NCI-H2227 treated with DMSO at 0.1 percent for 48 hours (cell line): Measurements from ENCODE around the gene GRM1.
"Not testable (repeated sequence)": the region's sequence is repeated elsewhere in the genome, so short reads cannot be mapped to it uniquely, and the experiment has no call there.

ENCODE experiments used
- DNase-seq: peaks from one replicate; lab custom pipeline; 2025; lab: John Stamatoyannopoulos, UW

Gene GRM1

DNA sequence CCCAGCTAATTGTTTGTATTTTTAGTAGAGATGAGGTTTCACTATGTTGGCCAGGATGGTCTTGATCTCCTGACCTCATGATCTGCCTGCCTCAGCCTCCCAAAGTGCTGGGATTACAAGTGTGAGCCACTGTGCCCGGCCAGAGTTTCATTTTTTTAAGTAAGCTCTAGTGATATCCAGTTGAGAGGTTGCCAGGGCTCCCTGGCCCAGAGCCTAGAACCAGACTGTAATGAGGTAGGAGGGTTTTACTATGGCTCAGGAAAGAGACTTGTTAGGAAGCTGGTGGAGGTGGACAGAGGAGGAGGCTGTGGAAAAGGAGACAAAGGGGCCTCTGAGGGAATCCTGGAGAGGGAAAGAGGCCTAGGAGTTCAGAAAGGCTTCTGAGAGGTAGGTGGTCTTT, 242.3 kb downstream of the GRM1 start:
- not testable (repeated sequence) for DNase-seq

DNA sequence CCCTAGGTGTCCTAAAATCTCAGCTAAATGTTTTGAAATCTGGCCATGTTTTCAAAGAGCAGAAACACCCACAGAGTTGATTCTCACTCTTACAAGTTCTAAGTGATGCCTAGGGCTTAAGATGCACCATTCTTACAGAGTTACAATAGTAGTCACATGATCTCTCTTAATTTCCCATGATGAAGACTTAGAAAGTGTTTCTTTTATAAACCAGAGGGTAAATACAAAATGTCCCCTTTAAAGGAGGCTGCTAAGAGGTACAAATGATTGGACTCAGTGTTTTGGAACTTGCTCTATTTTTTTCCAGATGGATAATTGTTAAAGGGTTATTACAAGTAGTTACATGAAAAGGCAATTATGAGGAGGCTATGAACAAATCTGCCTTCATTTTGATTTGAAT, 244.6 kb downstream of the GRM1 start:
- no peak for DNase-seq

DNA sequence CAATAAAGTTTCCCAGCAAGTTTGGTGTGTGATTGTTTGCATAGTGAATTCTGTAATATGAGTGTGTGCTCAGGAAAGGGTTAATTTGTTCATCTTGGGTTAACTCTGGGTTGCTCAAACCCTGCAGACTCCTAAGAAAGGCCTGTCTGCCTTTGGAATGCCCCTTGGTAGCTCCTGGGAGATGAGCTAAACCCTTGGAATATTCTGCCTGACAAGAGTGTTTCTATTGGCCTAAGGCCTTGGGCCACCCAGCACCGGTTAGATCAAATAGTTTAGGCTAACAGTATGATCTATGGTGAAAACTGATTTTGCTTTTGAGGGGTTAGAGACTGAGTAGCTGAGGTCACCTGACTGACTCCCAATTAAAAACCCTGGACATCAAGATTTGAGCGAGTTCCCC, 248.3 kb downstream of the GRM1 start:
- DNase-seq = no peak

DNA sequence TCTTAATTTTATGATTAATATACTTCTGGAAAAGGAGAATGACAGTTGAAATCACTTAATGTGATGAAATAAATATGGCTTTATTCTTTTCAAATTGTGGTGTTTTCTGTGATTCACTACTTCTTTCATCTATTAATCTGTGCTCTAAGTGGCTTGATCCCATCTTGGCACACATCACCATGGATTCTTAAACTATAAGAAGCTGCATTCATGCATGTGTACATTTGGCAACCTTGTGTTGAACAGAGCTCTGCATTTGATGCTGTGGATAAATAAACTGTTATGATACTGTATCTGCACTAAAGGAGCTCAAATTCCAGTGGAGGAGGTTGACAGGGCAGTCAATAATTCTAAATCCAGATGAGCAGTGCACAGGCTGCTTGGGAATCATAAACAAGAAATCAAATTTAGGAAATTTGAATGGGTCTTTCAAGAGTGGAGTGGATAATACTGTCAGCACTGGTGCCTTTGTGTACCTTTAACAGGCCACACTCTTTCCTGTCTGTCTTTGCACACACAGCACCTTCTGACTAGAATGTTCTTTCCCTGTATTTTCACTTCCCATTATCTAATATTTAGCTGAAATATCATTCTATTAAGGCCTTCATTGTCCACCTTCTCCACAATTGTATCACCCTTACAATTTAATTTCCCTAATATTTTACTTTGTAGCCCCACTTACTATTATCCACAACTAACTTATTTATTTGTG, 252.9 kb downstream of the GRM1 start:
- no peak for DNase-seq

DNA sequence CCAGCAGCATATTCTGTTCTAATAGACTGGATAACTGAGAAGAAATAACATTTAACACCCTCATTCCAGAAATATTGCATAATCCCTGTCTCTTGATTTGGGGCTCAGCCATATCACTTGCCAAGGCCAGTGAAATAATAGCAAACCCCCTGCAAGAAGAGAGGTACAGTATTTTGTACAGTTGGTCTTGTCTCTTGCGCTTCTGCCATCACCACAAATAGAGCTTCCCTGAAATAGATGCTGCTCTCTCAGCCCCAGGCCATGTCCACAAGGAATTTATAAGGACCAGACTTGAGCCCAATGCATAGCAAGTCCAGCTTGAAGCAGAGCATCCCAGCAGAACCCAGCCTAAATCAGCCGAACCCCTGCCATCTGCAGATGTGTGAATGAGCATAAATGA, 254.0 kb downstream of the GRM1 start:
- DNase-seq = no peak

DNA sequence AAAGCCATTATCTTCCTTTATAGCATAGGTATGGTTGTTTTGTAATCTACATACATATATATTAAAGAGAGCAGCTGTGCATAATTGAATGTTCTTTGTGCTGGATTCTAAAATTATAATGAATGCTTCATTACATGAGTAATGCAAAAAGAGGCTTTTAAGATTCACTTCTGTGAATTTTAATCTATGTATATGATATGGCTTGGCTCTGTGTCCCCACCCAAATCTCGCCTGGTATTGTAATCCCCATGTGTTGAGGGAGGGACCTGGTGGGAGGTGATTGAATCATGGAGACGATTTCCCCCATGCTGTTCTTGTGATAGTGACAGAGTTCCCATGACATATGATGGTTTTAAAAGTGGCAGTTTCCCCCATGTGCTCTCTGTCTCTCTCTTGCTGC, 255.4 kb downstream of the GRM1 start:
- no peak for DNase-seq

DNA sequence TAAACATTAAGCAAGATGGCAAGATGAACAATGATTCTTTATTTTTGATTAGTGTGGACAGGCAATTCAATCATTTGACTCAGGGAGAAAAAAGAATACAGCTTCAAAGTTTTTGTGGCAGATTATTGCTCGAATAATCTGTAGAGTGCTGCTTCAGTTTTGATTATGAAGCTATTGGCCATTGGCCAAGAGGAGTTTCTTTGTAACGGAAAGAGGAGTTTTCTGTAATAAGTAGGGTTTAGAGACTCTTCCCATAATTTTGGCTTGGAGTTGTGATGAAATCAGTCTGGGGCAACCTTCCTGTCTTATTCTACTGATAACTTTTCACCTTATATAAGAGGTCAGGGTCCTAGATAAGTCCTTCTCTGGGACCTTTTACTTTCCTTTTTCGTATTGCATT, 258.1 kb downstream of the GRM1 start:
- DNase-seq = no peak

DNA sequence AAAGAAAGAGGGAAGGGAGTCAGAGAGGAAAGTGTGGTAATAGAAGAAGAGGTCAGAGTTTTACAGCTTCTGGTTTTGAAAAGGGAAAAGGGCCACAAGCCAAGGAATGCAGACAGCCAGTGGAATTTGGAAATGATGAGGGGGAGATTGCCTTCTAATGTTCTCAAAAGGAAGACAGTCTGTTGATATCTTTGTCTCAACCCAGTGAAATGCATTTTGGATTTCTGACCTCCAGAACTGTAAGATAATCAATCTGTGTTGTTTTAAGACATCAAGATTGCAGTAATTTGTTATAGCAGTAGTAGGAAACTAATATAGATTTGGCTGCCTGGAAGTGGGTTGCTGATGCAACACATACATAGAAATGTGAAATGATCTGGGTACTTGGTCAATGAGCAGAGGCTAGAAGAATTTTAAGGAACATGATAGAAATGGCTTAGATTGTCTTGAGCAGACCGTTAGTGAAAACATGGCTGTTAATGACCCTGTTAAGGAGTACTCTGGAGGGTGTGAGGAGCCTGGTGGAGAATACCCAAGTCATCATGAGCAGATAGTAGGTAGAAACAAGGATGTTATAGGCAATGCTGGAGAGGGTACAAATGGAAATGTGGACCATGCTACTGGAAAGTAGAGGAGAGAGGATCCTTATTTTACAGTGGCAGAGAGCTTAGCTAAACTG, 259.0 kb downstream of the GRM1 start:
- DNase-seq = no peak

DNA sequence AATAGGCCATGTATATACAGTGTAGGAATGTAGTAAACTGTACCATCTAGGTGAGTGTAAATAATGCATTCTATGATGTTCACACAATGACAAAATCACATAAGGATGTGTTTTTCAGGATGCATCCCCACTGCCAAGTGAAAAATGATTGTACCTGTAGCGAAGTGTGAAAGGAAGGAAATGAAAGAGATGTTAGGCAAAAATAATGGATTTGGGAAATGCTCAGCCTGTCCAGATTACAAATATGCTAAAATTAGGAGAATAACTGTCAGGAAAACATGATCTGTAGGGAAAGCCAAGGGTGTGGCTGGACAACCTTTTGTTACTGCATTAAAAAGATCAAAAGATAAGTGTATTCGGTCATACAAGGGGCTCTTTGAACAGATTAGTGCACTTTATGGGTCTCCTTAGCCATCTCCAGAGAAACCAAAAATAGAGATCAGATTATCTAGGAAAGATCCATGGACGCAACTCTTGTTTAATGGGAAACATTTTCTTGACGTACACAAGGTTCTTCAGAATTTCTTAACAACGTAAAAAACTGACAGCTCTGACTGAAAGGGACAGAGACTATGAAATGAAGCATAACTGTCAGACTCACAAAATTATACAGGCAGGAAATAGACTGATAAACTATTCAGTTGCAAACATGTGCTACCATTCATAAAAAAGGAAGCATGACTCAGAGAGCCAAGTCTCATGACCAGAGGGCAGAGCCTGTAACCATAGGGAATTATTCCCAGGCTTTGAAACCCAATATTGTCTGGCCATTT, 261.1 kb downstream of the GRM1 start:
- no peak for DNase-seq

DNA sequence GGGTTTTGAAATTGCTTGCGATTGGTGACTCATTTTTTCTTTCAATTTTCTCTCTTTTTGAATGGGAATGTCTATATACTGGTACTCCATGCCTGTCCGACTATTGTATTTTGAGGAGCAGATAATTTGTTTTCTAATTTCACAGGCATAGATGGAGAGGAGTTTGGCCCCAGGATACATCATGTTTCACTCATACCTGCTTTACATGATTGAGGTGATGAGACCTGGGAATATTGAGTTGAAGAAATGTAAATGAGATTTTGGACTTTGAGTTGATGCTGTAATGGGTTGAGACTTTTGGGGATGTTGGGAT, 261.7 kb downstream of the GRM1 start:
- no peak for DNase-seq

DNA sequence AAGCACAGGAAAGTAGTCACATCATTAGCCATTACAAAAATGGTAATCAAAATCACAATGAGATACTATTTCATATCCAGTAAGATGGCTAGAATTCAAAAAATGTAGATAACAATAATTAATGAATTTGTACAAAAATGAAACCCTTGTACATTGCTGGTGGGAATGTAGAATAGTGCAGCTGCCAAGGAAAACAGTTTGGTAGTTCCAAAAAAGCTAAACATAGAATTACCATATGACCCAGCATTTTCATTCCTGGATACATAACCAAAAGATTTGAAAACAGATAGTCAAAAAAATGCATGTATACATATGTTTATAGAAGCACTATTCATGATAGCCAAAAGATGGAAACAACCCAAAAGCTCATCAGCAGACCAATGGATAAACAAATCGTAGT, 263.6 kb downstream of the GRM1 start:
- DNase-seq = no peak

DNA sequence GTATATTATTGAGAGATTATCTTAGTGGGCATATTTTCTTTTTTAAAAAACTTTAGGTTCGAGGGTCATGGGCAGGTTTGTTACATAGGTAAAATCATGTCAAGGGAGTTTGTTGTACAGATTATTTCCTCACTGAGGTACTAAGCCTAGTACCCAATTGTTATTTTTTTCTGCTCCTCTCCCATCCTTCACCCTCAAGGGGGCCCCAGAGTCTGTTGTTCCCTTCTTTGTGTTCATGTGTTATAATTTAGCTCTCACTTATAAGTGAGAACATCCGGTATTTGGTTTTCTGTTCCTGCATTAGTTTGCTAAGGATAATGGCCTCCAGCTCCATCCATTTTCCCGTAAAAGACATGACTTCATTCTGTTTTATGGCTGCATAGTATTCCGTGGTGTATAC, 266.8 kb downstream of the GRM1 start:
- no peak for DNase-seq

DNA sequence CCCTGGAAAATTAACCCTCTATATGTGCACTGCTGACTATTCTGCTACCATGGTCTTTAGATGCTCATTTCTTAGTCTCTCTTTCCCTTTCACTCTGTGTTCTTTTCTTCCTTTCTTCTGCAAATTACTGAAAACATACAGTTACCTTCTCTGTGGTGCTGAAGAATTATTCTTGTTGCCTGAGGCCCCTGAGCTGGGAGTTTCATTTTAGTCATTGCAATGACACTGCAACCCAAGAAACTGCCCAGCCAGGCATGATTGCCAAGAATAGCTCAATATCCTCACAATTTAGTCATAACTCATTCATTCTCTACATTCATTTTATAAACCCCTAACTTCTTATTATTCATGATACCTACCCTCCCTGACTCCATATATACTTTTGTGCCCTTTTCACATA, 269.0 kb downstream of the GRM1 start:
- DNase-seq = no peak

DNA sequence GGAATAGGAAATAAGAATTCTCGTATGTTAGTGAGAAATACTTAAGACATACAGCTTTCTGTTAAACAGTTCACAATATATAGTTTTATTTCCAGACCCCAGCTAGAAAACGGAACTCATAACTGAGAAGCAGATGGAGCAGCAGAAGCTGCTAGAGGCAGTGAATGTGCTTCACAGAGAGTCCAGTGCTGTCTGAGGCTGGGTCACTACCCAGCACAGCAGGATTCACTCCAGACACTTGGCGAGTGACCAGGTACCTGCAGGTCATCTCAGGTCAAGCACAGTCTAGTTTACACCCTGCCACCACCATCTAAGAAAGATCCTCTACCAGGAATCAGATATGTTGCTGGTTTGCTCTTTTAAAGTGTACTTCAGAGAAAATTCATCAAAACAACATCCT, 271.7 kb downstream of the GRM1 start:
- no peak for DNase-seq

DNA sequence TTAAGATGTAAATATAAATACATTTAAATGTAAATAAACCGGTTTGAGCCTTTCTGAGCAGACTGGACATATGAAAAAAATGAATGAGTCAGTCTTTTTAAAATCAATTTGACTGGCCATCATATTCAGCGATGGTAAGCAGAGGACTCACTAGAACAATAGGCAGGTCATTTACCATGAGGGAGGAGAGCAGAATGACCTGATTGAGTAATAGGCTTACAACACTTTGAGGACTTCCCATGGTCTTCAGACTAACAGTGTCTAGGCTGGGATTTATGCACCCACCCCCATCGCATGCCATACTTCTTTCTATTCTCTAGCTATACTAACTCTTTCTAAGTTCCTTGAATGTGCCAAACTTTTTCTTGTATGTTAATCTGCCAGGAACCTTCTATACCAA, 272.9 kb downstream of the GRM1 start:
- DNase-seq = no peak

DNA sequence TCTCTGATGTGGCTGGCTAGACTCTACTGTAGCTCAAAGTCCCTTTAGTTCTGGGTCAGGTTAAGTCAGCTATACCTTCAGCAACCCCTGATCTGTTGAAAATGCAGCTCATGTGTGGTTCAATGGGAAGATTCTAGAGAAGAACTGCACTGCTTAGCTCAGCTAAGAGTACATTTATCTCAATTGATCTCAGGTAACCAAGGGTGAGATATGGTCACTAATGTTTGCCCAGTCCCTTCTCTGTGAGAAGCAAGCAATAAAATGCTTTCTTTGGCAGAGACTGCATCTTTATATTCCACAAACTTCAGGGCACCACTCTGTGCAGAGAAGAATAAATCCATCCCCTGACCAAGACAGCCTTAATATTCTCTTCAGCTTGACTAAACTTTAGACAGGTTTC, 274.1 kb downstream of the GRM1 start:
- no peak for DNase-seq

DNA sequence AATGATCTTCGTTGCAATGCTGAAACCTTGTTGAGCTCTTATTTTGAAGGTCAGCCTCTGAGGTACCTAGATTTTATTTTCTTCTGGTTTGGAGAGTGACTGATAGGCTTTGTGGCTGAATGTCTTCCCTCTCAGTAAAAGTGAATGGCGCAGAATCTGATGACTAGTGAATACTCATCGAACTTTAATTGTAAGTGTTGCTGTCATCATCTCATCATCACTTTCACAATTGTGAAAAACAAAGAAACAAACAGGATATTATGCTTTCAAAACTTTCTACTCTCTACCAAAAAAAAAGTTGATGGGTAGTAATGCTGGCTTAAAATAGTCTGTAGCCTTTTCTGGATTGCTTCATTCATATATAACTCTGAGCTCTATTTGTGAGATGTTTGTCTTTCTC, 275.3 kb downstream of the GRM1 start:
- DNase-seq = no peak

DNA sequence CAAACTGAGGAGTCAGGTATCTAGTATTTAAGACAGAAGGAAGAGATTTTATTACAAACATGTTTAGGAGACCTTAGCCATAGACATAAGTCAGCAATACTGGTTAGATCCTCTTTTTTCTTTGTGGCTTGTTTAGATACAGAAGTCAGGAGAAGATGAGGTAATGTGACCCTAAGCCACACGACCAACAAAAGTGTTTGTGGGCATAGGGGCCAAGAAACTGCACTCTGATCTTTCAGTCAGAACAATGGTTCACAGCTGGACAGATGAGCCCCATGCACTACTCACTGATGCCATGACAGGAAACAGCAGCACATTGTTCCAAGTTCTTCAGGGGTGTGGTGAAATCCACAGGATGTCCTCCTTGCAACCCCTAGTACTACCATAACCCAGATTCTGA, 276.2 kb downstream of the GRM1 start:
- DNase-seq = no peak

DNA sequence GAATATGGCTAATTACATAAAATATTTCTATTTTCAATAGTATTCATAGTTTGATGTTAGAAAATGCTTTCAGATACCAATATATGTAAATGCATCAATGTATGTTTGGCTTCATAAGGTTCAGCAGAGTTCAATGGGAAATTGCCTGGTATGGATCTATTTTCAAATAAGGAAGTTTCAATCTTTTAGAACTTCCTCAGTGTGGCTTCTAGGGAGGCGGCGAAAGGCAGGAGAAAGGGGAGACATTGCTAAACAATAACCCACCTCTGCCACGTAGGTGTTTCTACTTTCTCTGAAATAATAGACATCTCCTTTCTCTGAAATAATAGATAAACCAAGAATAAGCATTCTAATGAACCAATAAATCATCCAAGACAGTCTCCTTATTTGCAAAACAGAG, 277.1 kb downstream of the GRM1 start:
- DNase-seq = no peak

DNA sequence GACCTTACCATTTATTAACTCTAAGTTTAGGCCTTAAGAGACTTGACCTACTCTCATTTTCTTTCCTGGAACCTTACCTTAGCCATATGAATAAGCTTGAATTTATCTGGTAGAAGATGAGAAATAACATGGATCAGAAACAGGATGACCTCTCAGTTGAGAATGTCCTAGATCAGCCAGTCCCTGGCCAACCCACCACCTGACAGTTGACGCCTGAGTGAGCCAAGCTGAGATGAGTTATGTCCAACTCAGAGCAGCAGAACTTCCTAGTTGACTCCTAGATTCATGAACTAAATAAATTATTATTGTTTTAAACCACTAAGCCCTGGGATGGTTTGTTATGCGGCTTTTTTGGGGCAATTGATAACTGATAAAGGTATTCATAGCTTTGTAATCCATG, 281.8 kb downstream of the GRM1 start:
- no peak for DNase-seq

DNA sequence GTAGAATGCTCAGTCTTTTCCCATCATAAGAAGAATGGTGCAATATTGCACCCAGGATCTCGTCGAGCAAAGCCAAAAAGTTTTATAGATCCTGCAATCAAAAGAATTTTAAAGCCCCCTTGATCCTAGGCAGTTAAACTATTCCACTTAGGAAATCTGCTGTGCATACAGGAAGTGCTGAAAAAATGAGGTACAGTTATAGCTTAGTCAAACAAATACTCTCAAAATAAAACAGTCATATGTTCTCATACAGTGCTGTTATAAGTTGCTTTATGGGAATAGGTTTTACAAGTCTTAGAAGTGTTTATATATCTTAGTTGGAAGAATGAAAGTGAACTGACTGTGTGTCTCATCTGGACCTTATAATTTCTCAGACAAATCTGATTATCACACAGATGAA, 282.2 kb downstream of the GRM1 start:
- DNase-seq = no peak

DNA sequence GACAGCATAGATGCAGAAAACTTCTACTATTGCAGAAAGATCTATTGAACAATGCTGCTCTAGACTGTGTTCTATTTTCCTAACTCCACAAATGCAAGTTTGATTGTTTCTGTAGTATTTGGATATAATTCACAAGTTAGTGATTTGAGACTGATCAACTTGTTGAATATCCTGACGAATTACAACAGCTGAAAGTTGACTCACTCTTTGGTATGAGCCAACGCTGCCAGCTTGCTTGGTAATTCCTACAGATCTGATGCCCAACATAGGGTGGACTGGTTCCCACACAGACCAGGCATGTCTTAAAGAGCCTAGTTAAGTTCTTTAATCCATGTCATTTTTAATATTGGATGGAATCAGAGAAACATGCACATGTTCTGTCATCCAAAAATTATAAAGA, 283.7 kb downstream of the GRM1 start:
- DNase-seq = no peak

DNA sequence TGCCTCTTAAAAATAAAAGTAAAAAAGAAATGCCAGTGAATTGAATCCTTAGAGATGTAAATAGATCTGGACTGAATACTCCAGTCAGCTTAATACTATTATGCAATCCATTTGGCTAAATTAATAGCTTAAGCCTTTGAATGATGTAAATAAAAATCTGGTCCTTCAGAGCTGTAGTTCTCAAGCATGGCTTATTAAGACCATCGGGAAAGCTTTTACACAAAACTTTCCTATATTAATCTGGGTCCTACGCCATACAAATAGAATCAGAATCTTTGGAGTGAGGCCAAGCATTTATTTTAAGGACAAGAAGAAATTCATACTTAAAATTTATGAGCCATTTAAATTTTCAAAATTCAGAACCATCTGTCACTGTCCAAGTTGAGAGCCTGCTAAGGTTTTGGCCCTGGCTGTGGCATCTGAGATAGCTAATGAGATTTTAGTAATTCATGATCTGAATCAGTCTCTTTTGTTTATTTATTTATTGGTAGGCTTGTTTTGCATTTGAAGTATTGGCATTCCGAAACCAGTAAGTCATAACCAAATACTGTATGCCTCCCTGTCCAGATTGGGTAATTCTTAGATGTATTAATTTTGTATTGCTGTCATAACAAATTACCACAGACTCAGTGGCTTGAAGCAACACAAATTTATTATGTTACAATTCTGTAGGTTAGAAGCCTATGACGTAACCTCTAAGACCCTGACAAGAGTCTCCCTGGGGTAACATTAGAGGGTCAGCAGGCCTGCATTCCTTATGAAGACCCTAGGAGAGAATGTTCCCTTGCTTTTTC, 286.7 kb downstream of the GRM1 start:
- no peak for DNase-seq
